Activated T-cell treated with anti-CD3 and anti-CD28 coated beads, Interleukin-2, amount 50 U/mL, for 48 hours (primary cell): Measurements from ENCODE around the gene PYGM.

Source experiments
- DNase-seq, 2 experiments: peaks; one replicate each; pipeline ENCODE4 v3.0.0-alpha.2; 2020

Gene PYGM

DNA sequence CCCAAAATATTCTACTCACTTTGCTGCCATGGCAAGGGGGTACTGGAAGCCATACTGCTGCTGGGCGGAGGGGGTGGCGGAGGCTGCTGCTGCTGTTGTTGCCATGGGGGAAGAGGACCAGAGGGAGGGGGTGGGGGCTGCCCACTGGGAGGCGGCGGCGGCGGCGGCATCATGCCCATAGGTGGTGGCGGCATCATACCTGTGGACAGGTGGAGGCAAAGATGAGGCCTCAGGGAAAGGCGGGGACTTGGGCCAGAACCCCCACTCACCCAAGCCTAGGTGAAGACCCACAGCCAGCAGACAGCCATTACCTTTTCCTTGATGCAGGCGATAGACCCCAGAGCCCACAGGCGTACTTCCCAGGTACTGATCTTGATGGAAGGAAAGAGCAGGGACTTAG is 7.1 kb upstream of the PYGM start:
- no peak for DNase-seq

DNA sequence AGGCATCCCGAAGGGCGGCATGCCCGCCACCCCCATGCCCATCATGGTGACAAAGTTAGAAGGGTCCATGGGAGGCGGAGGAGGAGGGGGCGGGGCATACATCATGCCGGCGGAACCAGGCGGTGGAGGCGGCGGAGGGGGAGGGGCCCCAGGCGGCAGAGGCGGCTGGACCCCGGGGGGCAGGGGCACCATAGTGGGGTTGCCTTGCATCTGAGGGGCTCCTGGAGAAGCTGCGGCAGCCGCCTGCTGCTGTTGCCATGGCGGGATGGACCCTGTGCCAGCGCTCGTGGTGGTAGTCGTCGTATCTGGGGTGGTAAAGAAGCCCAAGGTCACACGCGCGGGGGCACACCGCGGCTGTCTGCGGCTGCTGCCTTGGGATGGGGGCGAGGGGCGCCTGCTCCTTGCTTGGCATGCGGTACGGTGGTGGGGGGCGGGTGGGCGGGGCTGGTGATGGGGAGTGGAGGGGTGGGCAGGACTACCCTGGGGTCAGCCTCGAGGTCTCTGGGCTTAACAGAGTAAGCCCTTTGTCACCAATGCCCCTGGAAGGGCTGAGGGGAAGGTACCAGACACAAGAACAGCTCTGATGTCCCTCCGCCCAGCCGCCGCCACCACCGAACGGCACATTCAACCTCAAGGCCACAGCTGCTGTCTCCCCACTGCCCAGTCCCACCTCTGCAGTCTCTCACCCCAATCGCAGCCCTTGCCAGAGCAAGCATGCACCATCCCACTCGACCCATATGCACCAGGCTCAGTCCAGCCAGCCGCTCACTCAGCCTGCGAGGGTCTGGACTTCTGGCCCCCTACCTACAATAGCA is 6.3 kb upstream of the PYGM start:
- no peak for DNase-seq

DNA sequence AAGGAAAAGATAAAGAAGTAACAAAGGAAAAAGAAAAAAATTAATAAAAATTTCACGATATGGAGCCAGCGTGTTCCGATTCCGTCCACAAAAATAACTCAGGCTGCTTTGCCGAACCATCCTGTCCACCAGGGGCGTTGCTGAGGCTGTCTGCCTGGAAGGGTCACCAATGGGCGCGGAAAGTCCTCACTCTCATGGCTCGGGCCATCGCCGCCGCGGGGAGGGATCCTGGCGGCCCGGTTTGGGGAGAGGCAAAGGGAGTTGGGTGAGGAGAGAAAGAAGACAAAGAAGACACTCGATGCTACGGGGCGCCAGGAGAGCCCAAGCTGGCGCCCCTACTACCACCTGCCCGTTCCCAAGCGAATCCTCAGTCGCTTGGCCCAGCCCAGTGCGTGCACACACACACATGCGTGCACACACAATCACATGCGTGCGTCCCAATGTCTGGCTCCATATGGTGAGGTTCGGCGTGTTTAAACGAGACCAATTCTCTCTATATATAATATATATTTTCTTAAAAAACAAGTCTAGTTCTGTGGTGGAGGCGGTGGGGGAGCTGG is 5.6 kb upstream of the PYGM start:
- no peak for DNase-seq

- no peak for DNase-seq
Observed at GRCh38 chr11:64764753-64765152, 5.0 kb upstream of the PYGM start.

DNA sequence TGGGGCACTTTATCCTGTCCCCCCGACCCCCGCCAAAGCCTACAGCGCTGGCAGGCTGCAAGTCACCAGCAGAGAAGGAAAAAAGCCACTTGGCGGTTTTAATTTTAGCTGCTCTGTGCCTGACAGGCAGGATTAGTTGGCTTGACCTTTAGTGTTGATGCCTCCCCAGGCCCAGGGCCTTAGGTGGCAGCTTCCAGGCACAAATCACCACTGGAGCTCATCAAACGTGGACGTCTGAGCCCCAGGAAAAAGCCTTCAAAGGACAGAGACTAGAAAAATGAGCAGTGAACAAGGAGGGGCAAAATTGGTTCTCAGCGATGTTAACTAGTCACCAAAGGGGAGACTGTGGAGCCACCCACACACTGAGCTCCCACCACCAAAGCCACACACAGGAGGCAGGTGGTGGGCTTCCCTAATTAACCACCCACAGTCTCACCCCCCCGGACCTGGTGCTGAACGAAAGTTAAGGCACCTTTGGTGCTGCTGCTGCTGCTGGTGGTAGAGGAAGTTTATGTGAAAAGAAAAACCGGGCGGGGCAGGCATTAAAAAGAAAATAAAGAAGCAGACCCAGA is 4.4 kb upstream of the PYGM start:
- peak; percentile 53 to 57 for DNase-seq

- DNase-seq, result no peak
Observed at GRCh38 chr11:64763526-64764039, 3.8 kb upstream of the PYGM start.

GRCh38 chr11:64762674-64763525 is 3.1 kb upstream of the PYGM start:
- no peak for DNase-seq

DNA sequence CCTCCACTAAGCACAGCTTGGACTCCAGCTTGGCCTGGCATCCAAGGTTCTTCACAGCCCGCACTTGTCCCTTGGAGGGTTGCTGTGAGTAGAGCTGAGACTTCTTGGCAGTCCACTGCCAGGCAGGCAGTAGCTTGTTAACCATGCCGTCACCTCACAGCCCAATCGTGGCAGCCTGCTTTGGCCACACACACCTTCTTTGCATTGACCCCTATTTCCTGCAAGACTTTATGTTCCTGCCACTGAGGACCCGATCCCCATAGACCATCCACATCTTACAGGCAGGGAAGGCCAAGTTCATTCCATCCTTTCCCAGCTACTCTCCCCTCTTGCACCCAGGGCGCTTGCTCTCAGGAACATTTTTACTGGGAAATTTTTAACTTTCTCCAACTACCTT is 2.5 kb upstream of the PYGM start:
- peak in 1 of 2 experiments; percentile 49 for DNase-seq

- DNase-seq, result no peak
Observed at GRCh38 chr11:64760759-64761420, 1.1 kb upstream of the PYGM start.

DNA sequence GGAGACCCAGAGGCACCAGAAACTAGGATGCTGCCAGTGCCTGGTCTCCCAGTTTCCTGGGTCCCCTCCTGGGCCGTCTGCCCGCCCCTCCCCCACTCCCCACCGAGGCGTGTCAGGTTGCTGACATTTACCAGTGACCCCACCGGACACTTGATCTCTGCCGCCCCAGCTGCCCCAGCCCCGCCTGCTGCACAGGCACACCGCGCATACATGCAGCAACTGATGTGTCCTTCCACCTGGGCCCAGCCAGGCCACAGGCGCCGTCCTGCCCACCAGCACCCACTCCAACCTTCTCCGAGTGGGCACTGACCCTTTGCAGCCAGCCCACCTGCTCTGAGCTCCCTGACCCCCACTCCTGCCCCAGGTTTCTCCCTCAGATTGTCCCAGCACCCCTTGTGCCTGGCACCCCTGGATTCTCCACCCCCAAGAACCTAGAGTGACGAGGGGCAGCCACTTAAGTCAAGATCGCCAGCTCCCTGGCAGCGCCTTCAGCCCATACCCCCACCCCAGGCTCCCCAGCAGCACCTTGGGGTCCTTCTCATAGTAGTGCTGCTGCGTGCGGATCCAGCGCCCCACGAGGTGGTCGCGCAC is 548 bp downstream of the PYGM start:
- DNase-seq, result no peak

DNA sequence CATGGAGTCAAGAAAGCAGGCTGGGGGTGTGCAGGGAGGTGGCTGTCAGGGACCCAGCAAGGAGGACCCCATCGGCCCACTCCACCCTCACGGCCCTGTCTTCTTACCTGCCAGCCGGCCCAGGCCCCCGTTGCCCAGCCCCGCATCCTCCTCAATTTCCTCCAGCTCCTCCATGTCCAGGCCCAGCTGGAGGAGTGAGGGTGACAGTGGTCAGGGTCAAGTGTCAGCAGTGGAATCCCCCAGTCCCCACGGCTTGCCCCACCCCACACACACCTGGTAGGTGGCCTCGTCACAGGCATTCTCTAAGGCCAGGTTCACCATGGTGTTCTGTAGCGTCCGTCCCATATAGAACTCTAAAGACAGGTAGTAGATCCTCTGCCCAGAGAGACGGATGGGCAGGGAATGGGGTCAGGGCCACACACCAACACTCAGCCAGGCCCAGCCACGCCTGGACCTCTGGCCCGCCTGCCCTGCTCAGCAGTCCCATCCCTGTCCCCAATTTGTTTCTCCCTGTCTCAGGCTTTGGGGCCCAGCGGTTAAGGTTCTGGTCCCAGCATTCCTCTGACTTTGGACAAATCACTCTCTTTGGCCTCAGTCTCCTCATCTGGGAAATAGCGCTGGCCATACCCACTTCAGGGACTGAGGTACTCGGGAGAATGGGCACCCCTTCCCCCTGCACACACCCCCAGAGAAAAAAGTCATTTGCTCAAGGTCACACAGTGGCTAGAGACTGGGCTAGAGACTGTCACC is 1.3 kb downstream of the PYGM start:
- no peak for DNase-seq

DNA sequence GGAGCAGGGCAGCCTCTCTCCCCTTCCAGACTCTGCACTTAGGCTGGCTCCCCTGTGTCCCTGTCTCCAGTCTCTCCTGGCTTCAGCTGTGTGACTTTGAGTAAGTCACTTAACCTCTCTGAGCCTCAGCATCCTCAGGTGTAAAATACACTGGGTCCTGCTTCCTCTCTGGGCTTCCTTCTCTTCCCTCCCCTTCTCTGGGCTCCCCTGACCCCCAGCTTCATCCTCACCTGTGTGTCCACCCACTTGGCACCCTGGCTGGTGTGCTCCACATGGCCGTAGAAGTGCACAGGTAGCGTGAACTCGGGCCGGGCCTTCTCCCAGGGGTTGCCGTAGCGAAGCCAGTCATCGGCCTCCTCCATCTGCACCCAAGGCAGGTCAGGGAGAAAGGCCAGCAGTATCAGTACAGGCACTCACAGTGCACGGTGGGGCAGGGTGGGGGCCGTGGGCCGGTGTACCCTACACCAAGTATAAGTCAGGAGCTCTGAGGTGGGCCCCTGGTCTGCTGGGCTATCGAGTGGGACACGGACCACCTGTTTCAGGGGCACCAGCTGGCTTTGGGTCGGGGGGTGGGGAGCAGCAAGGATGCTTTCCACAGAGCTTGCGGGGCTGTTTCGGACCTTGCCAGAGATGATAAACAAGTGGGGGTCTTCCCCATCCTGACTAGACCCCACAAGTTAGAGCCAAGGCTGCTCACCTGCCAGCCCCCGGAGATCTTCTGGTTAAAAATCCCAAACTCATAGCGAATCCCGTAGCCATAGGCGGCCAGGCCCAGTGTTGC is 2.0 kb downstream of the PYGM start:
- DNase-seq, result no peak

GRCh38 chr11:64755681-64756361 is 4.0 kb downstream of the PYGM start:
- no peak for DNase-seq

DNA sequence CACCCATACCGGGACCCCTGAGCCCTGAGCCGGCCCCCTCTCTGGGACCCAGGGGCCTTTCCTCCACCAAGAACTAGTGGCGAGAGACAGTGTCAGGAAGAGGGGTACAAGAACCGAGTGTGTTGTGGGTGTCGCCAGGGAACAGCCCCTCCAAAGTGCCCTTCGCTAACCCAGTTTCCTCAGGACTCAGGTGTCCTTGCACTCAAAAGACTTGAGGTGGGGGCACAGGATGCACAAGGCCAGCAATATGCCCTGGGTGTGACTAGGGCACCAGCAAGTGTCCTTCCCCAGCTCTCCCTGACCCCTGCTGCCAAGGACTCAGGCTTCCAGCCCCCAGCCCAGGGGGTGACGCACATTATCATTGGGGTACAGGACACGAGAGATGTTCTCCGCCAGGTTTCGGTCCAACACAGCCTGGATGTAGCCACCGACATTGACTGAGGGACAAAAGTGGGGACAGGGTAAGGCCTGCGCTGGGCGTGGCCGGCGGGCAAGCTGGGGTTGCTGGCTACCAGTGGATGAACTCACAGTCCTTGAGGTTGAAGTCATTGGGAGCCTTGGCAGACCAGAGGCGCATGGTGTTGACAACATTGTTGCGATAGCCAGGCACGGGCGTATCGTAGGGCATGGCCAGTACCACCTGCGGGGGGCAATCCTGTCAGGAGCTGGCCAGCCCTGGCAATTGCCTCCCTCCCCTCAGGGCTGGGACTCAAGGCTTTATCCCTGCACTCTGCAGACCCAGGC is 4.7 kb downstream of the PYGM start:
- DNase-seq, result no peak

- no peak for DNase-seq
Observed at GRCh38 chr11:64754124-64754918, 5.5 kb downstream of the PYGM start.

DNA sequence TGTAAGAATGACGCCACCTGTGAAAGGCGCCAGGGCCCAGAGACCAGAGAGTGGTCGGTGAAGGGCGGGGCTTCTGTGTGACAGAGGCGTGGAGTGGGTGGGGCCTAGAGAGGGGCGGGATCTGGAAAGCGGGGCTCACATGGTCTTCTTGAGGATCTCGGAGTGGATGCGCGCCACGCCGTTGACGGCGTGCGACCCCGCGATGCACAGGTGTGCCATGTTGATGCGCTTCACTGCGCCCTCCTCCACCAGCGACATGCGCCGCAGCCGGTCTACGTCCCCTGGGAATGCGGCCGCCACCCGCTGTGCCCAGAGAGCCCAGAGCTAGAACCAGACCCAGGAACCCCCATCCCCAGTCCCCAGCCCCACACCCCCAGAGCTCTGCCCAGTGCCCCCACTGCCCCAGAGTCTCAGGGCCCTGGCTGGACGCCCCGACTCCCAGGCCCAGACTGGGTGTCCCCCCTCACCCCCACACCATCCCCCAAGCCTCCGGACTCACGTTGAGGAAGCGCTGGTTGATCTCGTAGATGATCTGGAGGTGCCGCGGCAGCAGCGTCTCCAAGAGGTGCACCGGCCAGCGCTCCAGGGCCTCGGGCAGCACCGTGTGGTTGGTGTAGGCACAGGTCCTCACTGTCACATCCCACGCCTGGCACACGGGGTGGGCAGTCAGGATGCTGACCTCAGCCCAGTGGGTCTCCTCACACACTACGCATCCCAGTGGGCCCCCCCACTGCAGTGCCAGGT is 6.2 kb downstream of the PYGM start:
- DNase-seq, result no peak

GRCh38 chr11:64753019-64753379 is 6.8 kb downstream of the PYGM start:
- no peak for DNase-seq
